Mucosa of stomach (tissue), 1 donor: ENCODE results near the gene SLC25A34.
"Not testable (repeated sequence)": the region's sequence is repeated elsewhere in the genome, so short reads cannot be mapped to it uniquely, and the experiment has no call there.

Experiments used
- H3K27me3 ChIP-seq: one replicate; pipeline ENCODE4 v1.7.0; 2013; ENCODE audit warnings: mild to moderate bottlenecking, low read length; ENCODE audit not compliant: control insufficient read depth, insufficient read depth
- H3K36me3 ChIP-seq: one replicate; pipeline ENCODE4 v1.7.0; 2013; ENCODE audit warnings: low read length; ENCODE audit not compliant: control insufficient read depth, insufficient read depth
- H3K4me1 ChIP-seq: one replicate; pipeline ENCODE4 v1.7.0; 2013; ENCODE audit warnings: mild to moderate bottlenecking, low read length; ENCODE audit not compliant: control insufficient read depth, insufficient read depth
- H3K4me3 ChIP-seq: one replicate; pipeline ENCODE4 v1.7.0; 2013; ENCODE audit warnings: low read length
- H3K9ac ChIP-seq: one replicate; pipeline ENCODE4 v1.7.0; 2013; ENCODE audit warnings: mild to moderate bottlenecking, low read length, moderate library complexity
- H3K9me3 ChIP-seq: one replicate; pipeline ENCODE4 v1.7.0; 2013; ENCODE audit warnings: mild to moderate bottlenecking, low read length, moderate library complexity; ENCODE audit not compliant: control insufficient read depth
- donor health status: Pancreatic carcinoma.

Gene SLC25A34

DNA sequence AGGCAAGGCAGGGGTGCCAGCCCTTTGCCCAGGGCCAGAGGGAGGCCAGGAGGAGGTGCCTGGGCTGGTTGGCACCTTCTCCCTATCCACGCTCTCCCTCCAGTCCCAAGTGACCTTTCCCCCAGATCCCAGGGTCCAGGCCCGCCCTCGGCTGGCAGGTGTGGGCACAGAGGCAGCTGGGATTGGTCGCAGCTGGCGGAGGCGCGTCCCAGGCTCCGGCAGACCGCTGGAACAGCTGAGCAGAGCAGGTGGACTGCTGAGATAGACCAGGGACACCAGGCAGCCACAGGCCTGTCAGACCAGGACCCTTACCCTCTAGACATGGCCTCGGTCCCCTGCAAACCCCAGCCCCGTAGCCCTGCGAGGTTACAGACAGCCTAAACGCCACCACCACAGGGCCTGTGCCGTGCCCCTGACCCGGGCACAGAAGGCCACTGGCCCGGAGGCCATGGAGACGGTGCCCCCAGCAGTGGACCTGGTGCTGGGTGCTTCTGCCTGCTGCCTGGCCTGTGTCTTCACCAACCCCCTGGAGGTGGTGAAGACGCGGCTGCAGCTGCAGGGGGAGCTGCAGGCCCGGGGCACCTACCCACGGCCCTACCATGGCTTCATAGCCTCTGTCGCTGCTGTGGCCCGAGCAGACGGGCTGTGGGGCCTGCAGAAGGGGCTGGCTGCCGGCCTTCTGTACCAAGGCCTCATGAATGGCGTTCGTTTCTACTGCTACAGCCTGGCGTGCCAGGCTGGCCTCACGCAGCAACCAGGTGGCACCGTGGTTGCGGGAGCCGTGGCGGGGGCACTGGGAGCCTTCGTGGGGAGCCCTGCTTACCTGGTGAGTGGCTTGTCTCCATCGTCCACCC is at the start of gene SLC25A34:
SLC25A34 (plus strand) TSS at position 221 of the 854 bp plus-strand sequence; CDS start at position 449, 228 bp downstream.
- Histone ChIP-seq H3K4me3 (no peak within 1 kb of the TSS), H3K9ac (no peak within 1 kb of the TSS), H3K4me1 (peaks cover 40% of the 10 kb centered on the region), H3K27me3 (no peaks in the 10 kb centered on the region), H3K9me3 (no peaks in the 10 kb centered on the region), H3K36me3 (peaks cover 6% of the 10 kb centered on the region)

DNA sequence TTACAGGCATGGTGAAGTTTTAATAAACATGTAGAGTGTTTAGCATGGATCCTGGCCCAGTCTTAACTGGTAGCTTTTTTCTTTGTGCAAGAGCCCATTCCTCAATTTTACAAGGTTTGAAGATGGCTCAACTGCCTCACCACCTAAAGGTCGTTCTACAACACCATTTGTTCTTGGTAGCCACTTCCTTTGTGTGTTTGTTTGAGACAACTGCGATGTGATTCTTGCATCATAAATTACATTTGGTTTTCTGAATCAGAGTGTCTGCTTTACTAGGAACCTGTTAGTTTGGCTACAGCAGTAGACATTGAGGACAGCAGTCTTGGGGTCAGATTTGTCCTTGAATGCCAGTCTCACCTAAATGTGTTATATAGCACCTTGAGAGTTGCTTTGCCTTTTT is 48.6 kb upstream of the SLC25A34 start:
- Histone ChIP-seq H3K4me3 (no peak overlapping the region), H3K9ac (no peak overlapping the region), H3K9me3 (no peaks in the 10 kb centered on the region), H3K4me1 (peaks cover 19% of the 10 kb centered on the region), H3K27me3 (no peaks in the 10 kb centered on the region), H3K36me3 (no peaks in the 10 kb centered on the region)

DNA sequence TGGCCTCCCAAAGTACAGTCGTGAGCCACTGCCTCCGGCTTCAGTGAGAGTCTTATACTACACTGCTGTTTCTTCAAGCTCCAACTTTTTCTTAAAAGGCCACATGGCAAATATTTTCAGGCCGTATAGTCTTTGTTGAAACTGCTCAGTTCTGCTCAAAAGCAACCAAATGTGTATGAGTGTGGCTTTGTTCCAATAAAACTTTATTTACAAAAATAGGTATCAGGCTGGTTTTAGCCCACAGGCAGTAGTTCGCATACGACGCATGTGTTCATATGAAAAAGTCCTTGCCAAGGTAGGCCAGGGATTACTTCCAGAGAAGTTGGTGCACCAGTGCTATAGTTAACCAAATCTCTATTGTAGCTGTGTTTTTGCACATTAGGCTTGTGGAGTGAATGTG is 45.7 kb upstream of the SLC25A34 start:
- no peak overlapping the region for H3K9ac ChIP-seq
- no peaks in the 10 kb centered on the region for H3K27me3 ChIP-seq
- H3K9me3 ChIP-seq: no peaks in the 10 kb centered on the region
- peaks cover 9% of the 10 kb centered on the region for H3K4me1 ChIP-seq
- H3K36me3 ChIP-seq: no peaks in the 10 kb centered on the region
- no peak overlapping the region for H3K4me3 ChIP-seq

DNA sequence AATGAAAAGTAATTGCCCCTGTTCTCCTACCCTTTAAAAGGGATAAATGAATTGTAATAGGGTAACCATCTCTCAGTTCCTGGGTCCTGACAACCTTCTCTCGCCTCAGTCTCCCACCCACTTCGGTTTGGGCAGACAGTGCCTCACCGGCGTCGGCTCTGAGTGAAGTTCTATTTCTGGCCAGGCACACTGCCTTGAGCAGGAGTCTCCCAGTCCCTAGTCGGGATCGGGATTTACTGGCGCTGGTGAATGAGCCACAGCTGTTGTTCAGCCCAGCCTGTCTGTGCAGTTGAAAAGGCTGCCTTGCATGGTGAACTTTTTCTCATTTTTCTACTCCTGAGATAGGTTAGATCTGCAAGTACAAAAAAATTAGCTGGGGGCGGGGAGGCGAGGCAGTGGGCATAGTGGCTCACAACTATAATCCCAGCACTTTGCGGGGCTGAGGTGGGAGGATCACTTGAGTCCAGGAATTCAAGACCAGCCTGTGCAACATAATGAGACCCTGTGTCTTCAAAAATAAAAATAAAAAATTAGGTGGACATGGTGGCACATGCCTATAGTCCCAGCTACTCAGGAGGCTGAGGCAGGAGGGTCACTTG is 44.5 kb upstream of the SLC25A34 start:
- no peaks in the 10 kb centered on the region for H3K4me1 ChIP-seq
- no peaks in the 10 kb centered on the region for H3K27me3 ChIP-seq
- no peak overlapping the region for H3K9ac ChIP-seq
- no peak overlapping the region for H3K4me3 ChIP-seq
- no peaks in the 10 kb centered on the region for H3K9me3 ChIP-seq
- H3K36me3 ChIP-seq: no peaks in the 10 kb centered on the region

DNA sequence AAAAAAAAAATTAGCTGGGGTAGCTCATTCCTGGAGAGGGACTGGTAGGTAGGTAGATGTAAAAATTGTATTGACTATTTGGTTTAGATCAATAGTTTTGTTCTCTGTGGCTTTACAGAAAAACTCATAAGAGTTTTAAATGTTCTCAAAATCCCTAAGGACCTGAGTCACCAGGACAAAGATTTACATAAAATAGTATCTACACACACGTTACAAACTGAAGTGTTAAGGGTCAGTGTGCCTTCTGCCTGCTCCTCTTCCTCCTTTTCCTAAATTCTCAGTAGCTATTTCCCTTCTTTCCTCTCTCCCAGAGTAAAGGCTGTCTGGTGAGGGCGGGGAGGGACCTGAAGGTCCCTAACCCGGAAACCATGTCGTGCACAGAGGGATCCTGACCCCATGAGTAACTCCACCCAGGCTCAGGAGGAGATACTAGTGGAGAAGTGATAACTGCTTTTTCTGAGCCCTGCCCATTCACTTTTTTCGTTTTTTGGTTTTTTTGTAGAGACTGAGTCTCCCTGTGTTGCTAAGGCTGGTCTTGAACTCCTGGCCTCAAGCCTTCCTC is 43.9 kb upstream of the SLC25A34 start:
- Histone ChIP-seq H3K27me3 (no peaks in the 10 kb centered on the region), H3K4me3 (no peak overlapping the region), H3K9ac (no peak overlapping the region), H3K9me3 (no peaks in the 10 kb centered on the region), H3K36me3 (no peaks in the 10 kb centered on the region), H3K4me1 (no peaks in the 10 kb centered on the region)

DNA sequence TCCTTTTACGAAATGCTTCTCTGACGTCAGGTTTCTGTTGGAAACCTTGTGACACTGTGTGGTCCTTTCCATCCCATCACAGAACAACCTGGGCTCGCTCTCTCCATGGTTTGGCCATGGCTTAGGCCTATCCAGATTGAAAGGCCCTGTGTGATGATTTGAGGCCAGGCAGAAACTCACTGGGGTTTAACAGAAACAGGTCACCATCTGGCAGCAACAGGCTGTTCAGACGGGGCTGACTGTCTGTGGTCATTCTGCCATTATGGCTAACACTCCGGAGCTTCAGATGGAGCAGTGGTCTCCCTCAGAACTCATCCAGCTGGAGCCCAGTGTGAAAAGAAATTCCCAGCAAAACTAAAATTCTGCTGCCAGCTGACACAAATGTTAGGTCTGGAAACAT is 42.7 kb upstream of the SLC25A34 start:
- H3K9me3 ChIP-seq: no peaks in the 10 kb centered on the region
- no peak overlapping the region for H3K9ac ChIP-seq
- no peaks in the 10 kb centered on the region for H3K27me3 ChIP-seq
- no peaks in the 10 kb centered on the region for H3K36me3 ChIP-seq
- no peaks in the 10 kb centered on the region for H3K4me1 ChIP-seq
- H3K4me3 ChIP-seq: no peak overlapping the region

DNA sequence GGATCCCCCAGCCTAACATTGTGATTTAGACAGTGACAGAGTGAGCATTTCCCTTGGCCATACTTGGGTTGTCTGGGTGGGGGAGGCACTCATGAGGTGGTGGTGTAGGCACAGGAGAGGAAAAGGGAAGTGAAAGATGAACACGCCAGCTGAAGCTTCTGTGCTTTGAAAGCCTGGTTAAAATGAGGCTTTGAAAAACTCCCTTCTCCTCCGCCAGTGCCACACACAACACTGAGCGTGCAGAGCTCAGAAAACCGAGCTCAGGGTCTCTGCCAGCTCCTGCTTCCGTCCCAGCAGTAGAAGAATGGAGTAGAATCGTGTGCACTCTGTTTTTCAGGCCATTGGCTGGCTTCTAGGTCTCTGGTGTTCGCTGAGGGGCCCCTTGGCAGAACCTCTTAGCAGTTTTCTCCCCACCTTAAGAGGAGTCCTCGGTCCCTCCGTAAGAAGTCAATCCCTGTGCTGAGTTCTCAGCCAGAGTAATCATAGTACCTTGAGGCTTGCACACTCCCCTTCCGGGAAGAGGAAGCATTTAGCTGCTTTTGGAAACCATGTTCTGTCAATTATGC is 39.0 kb upstream of the SLC25A34 start:
- H3K36me3 ChIP-seq: no peaks in the 10 kb centered on the region
- H3K27me3 ChIP-seq: no peaks in the 10 kb centered on the region
- H3K9ac ChIP-seq: no peak overlapping the region
- H3K9me3 ChIP-seq: no peaks in the 10 kb centered on the region
- no peaks in the 10 kb centered on the region for H3K4me1 ChIP-seq
- H3K4me3 ChIP-seq: no peak overlapping the region

DNA sequence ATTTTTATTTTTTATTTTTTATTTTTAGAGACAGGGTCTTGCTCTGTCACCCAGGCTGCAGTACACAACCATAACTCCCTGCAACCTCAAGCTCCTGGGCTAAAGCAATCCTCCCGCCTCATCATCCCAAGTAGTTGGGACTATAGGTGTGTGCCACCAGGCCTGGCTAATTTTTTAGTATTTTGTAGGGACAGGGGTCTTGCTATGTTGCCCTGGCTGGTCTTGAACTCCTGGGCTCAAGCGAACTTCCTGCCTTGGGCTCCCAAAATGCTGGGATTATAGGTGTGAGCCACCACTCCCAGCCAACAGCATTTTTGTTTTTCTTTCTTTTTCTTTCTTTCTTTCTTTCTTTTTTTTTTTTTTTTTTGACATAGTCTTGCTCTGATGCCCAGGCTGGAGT is 37.9 kb upstream of the SLC25A34 start:
- H3K36me3 ChIP-seq: no peaks in the 10 kb centered on the region
- H3K9me3 ChIP-seq: no peaks in the 10 kb centered on the region
- H3K27me3 ChIP-seq: no peaks in the 10 kb centered on the region
- H3K9ac ChIP-seq: no peak overlapping the region
- H3K4me3 ChIP-seq: no peak overlapping the region
- peaks cover 6% of the 10 kb centered on the region for H3K4me1 ChIP-seq

DNA sequence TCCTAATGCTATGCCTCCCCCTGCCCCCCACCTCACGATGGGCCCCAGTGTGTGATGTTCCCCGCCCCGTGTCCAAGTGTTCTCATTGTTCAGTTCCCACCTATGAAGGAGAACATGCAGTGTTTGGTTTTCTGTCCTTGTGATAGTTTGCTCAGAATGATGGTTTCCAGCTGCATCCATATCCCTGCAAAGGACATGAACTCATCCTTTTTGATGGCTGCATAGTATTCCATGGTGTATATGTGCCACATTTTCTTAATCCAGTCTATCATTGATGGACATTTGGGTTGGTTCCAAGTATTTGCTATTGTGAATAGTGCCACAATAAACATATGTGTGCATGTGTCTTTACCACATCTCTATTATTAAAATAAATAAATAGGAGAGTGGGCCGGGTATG is 36.7 kb upstream of the SLC25A34 start:
- H3K36me3 ChIP-seq, H3K9ac ChIP-seq, H3K9me3 ChIP-seq, H3K4me3 ChIP-seq, H3K27me3 ChIP-seq: not testable (repeated sequence)
- peaks cover 18% of the 10 kb centered on the region for H3K4me1 ChIP-seq

DNA sequence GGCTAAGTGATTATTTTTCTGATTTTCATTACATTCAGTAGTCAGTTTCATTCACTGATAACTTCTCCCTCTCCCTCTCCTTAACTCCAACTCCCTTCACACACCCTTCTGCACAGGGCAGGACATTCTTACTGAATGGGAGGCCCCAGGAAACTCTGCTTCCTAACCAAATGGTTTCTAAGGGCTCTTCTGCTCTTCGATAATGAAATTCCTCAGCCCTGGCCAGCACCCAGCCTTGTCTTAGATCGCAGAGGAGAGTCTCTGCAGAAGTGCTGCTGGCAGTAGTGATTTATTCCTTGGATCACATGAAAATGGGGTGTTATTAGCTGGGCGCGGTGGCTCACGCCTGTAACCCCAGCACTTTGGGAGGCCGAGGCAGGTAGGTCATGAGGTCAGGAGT is 35.5 kb upstream of the SLC25A34 start:
- Histone ChIP-seq H3K36me3 (no peaks in the 10 kb centered on the region), H3K4me1 (peaks cover 22% of the 10 kb centered on the region), H3K27me3 (no peaks in the 10 kb centered on the region), H3K4me3 (no peak overlapping the region), H3K9me3 (no peaks in the 10 kb centered on the region), H3K9ac (no peak overlapping the region)

DNA sequence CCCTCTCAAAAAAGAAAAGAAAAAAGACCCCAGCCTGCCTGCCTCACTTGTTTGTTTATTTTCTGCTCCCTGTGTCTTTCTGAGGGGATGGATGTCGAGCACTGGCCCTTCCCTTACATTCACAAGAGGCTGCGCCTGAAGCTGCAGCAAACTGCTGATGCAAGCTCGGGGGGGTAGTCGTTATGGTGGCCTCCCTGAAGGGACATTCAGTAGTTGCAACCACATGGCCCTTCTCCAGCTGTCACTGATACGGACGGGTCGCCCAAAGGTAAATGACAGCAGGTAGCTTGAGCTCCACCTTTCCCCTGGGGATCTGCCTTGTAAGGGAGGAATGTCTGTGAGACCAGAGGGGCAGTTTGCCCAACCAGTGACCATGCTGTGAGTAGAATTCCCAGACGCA is 34.3 kb upstream of the SLC25A34 start:
- no peaks in the 10 kb centered on the region for H3K36me3 ChIP-seq
- no peaks in the 10 kb centered on the region for H3K27me3 ChIP-seq
- H3K4me1 ChIP-seq: peaks cover 22% of the 10 kb centered on the region
- no peak overlapping the region for H3K4me3 ChIP-seq
- no peak overlapping the region for H3K9ac ChIP-seq
- no peaks in the 10 kb centered on the region for H3K9me3 ChIP-seq
